RPMI8226 (cell line): Measurements from ENCODE around the gene ITGA1.
"Not testable (repeated sequence)": the region's sequence is repeated elsewhere in the genome, so short reads cannot be mapped to it uniquely, and the experiment has no call there.

Experiments used
- DNase-seq: peaks from one replicate; pipeline ENCODE4 v3.0.0-alpha.2; 2015

Gene ITGA1

GRCh38 chr5:52910071-52910470 lies 122.4 kb downstream of the ITGA1 start:
- no peak for DNase-seq

GRCh38 chr5:52915176-52915875 lies 127.6 kb downstream of the ITGA1 start:
- DNase-seq: peak; percentile 57

GRCh38 chr5:52920929-52921328 lies 133.2 kb downstream of the ITGA1 start:
- no peak for DNase-seq

GRCh38 chr5:52922384-52922783 lies 134.7 kb downstream of the ITGA1 start:
- no peak for DNase-seq

- no peak for DNase-seq
Observed at GRCh38 chr5:52924456-52924855, 136.7 kb downstream of the ITGA1 start.

GRCh38 chr5:52925001-52925400 lies 137.3 kb downstream of the ITGA1 start:
- DNase-seq: no peak

GRCh38 chr5:52928689-52929088 lies 141.0 kb downstream of the ITGA1 start:
- DNase-seq: no peak

- DNase-seq: no peak
Observed at GRCh38 chr5:52938226-52938625, 150.5 kb downstream of the ITGA1 start.

- DNase-seq: no peak
Observed at GRCh38 chr5:52943285-52943684, 155.6 kb downstream of the ITGA1 start.

- DNase-seq: no peak
Observed at GRCh38 chr5:52943808-52944207, 156.1 kb downstream of the ITGA1 start.

GRCh38 chr5:52945040-52945439 lies 157.3 kb downstream of the ITGA1 start:
- DNase-seq: no peak

- no peak for DNase-seq
Observed at GRCh38 chr5:52947208-52947607, 159.5 kb downstream of the ITGA1 start.

GRCh38 chr5:52947851-52948250 lies 160.1 kb downstream of the ITGA1 start:
- no peak for DNase-seq

- DNase-seq: peak; percentile 75
Observed at GRCh38 chr5:52948418-52949076, 160.8 kb downstream of the ITGA1 start.

GRCh38 chr5:52950686-52951085 lies 163.0 kb downstream of the ITGA1 start:
- DNase-seq: no peak

- DNase-seq: no peak
Observed at GRCh38 chr5:52952483-52952882, 164.8 kb downstream of the ITGA1 start.

GRCh38 chr5:52956014-52956413 lies 168.3 kb downstream of the ITGA1 start:
- no peak for DNase-seq

GRCh38 chr5:52956915-52957747 lies 169.4 kb downstream of the ITGA1 start:
- no peak for DNase-seq

- no peak for DNase-seq
Observed at GRCh38 chr5:52961274-52961681, 173.6 kb downstream of the ITGA1 start.

- DNase-seq: no peak
Observed at GRCh38 chr5:52963636-52964035, 175.9 kb downstream of the ITGA1 start.

- DNase-seq: no peak
Observed at GRCh38 chr5:52964138-52964537, 176.4 kb downstream of the ITGA1 start.

GRCh38 chr5:52976157-52976556 lies 188.4 kb downstream of the ITGA1 start:
- not testable (repeated sequence) for DNase-seq

- no peak for DNase-seq
Observed at GRCh38 chr5:52977264-52977897, 189.7 kb downstream of the ITGA1 start.
